HCT116 (cell line): ENCODE data around the gene ITGAD. TPM values are rescaled to one million over a fixed set of nuclear protein-coding genes. Genes with fewer than 3 reads are reported as not detected.

Experiments
- ATAC-seq: fragments of 200-7000 bp; cut with Tn5 transposase; 2 replicates; pipeline ENCODE4 v1.9.1; 2020; ENCODE audit warnings: mild to moderate bottlenecking, moderate library complexity
- BruUV-seq: library from RNA; stranded (reverse); fragments of 400-500 nt; replicated peaks from 2 replicates; lab custom pipeline; 2021; lab: Mats Ljungman, UMichigan
- CTCF ChIA-PET: fragments of 300-600 bp; sonication (Branson Sonifier 250); formaldehyde crosslinking; loops from one replicate; lab custom pipeline; 2021; ENCODE audit warnings: antibody characterized with exemption; lab: Charles Lee
- POLR2A ChIA-PET: fragments of 300-600, 350-600 bp; sonication (Branson Sonifier 250); formaldehyde crosslinking; loops from one replicate; lab custom pipeline; 2021; ENCODE audit warnings: antibody characterized with exemption; lab: Charles Lee
- RAD21 ChIA-PET, 2 experiments: fragments of 300-600 bp; sonication (Branson Sonifier 250); formaldehyde crosslinking; loops; one replicate each; lab custom pipeline; 2023; ENCODE audit warnings: low total read pairs in 2 of 2; ENCODE audit not compliant: uncharacterized antibody in 2 of 2, unreplicated experiment in 2 of 2, low non-redundant PET in 1 of 2; lab: Charles Lee
- DNase-seq: peaks from one replicate; pipeline ENCODE4 v3.0.0-alpha.2; 2010; ENCODE audit warnings: low read depth, low spot score
- H2AFZ ChIP-seq: fragments of 200-600 bp; shearing (Covaris generic), sonication (generic); 2 replicates; pipeline ENCODE4 v1.6.1; 2017; ENCODE audit warnings: low read depth, mixed run types, mixed read lengths, antibody characterized with exemption, low read length; ENCODE audit not compliant: poor library complexity, severe bottlenecking
- H3K27ac ChIP-seq: 2 replicates; pipeline ENCODE4 v1.5.1; 2012; ENCODE audit warnings: low read depth, low read length
- H3K27me3 ChIP-seq: fragments of 200-600 bp; sonication (generic); 2 replicates; pipeline ENCODE4 v1.6.1; 2016; ENCODE audit warnings: mixed run types, low read length, mixed read lengths; ENCODE audit not compliant: insufficient read depth
- H3K36me3 ChIP-seq, 2 experiments: fragments of 200-500 bp in 1 of 2; fragments of 200-600 bp in 1 of 2; sonication (Bioruptor generic) in 1 of 2; sonication (generic) in 1 of 2; 2 replicates each; pipeline versions ENCODE4 v1.5.1 to v1.6.1; 2014 to 2016; ENCODE audit warnings: low read length in 2 of 2, inconsistent platforms in 1 of 2, mixed read lengths in 1 of 2, mixed run types in 1 of 2; ENCODE audit not compliant: insufficient read depth in 2 of 2, control insufficient read depth in 1 of 2
- H3K4me1 ChIP-seq, 2 experiments: fragments of 200-600 bp in 1 of 2; sonication (generic) in 1 of 2; 2 replicates each; pipeline versions ENCODE4 v1.5.1 to v1.6.1; 2012 to 2017; ENCODE audit warnings: low read length in 2 of 2, inconsistent platforms in 1 of 2, mild to moderate bottlenecking in 1 of 2, mixed read lengths in 1 of 2, mixed run types in 1 of 2, moderate library complexity in 1 of 2; ENCODE audit not compliant: insufficient read depth in 2 of 2, control insufficient read depth in 1 of 2
- H3K4me2 ChIP-seq: fragments of 200-600 bp; sonication (generic); 2 replicates; pipeline ENCODE4 v1.6.1; 2017; ENCODE audit warnings: mixed run types, low read length, mixed read lengths
- H3K4me3 ChIP-seq, 2 experiments: fragments of 200-600 bp in 1 of 2; sonication (generic) in 1 of 2; replicated peaks in 1 of 2; 2 replicates each; pipeline ENCODE4 v1.5.1; 2011 to 2016; ENCODE audit warnings: low read length in 2 of 2, control low read depth in 1 of 2, low read depth in 1 of 2, mild to moderate bottlenecking in 1 of 2, mixed read lengths in 1 of 2, mixed run types in 1 of 2
- H3K79me2 ChIP-seq: fragments of 200-600 bp; sonication (generic); 2 replicates; pipeline ENCODE4 v1.6.1; 2017; ENCODE audit warnings: mild to moderate bottlenecking, mixed run types, low read length, moderate library complexity, mixed read lengths; ENCODE audit not compliant: insufficient read depth
- H3K9ac ChIP-seq: fragments of 200-600 bp; sonication (generic); 2 replicates; pipeline ENCODE4 v1.6.1; 2016; ENCODE audit warnings: low read length, mixed read lengths
- H3K9me2 ChIP-seq: fragments of 200-600 bp; sonication (generic), shearing (Covaris generic); 2 replicates; pipeline ENCODE4 v1.6.1; 2017; ENCODE audit warnings: mixed run types, mild to moderate bottlenecking, moderate library complexity; ENCODE audit not compliant: insufficient read depth
- H3K9me3 ChIP-seq, 2 experiments: fragments of 200-500 bp in 1 of 2; fragments of 200-600 bp in 1 of 2; sonication (Bioruptor generic) in 1 of 2; sonication (generic) in 1 of 2; 2 replicates each; pipeline ENCODE4 v1.6.1; 2014 to 2017; ENCODE audit warnings: low read length in 2 of 2, mixed read lengths in 2 of 2, inconsistent platforms in 1 of 2, low read depth in 1 of 2, mild to moderate bottlenecking in 1 of 2, mixed run types in 1 of 2, moderate library complexity in 1 of 2; ENCODE audit not compliant: control insufficient read depth in 1 of 2, insufficient read depth in 1 of 2
- H4K20me1 ChIP-seq: fragments of 200-600 bp; sonication (generic), shearing (Covaris generic); 2 replicates; pipeline ENCODE4 v1.6.1; 2017; ENCODE audit warnings: mixed run types, mild to moderate bottlenecking, moderate library complexity; ENCODE audit not compliant: insufficient read depth
- EZH2phosphoT487 ChIP-seq: fragments of 200-600 bp; IDR thresholded peaks from 2 replicates; pipeline ENCODE4 v1.6.1; 2018; ENCODE audit warnings: antibody characterized with exemption, borderline replicate concordance
- RAD21 ChIP-seq: IDR thresholded peaks from 2 replicates; pipeline ENCODE4 v1.6.1; 2012; ENCODE audit warnings: low read depth, mild to moderate bottlenecking
- SRF ChIP-seq: IDR thresholded peaks from 2 replicates; pipeline ENCODE4 v1.6.1; 2012; ENCODE audit warnings: low read depth
- TCF7L2 ChIP-seq: IDR thresholded peaks from 2 replicates; pipeline ENCODE4 v1.7.0; 2011; ENCODE audit warnings: borderline replicate concordance, inconsistent platforms; ENCODE audit not compliant: insufficient read depth, insufficient read length; ENCODE audit errors: extremely low read depth
- ZFX ChIP-seq: fragments of 450-650 bp; IDR thresholded peaks from 2 replicates; pipeline ENCODE4 v1.6.1; 2017
- ZNF274 ChIP-seq: fragments of 200-500 bp; sonication (Bioruptor generic); IDR thresholded peaks from 2 replicates; pipeline ENCODE4 v1.6.1; 2014; ENCODE audit warnings: mild to moderate bottlenecking, low read depth, low read length, inconsistent platforms
- intact Hi-C: fragments of 100-400 bp; cut with micrococcal nuclease; formaldehyde crosslinking; loops from 2 replicates; pipeline ENCODE4 v1.10.0; 2022
- total RNA-seq: library from RNA; stranded (reverse); gene quantifications from one replicate; pipeline ENCODE4 v1.2.1, GENCODE V29; 2021; ENCODE audit not compliant: unreplicated experiment
- TF ChIP-seq, protein P1 (sequence below): IDR thresholded peaks from 2 replicates; pipeline ENCODE4 v1.6.1; 2012
- TF ChIP-seq, protein P2 (sequence below): IDR thresholded peaks from 2 replicates; pipeline ENCODE4 v1.6.1; 2011; ENCODE audit warnings: mild to moderate bottlenecking, low read length, moderate library complexity; ENCODE audit not compliant: insufficient replicate concordance; ENCODE audit errors: extremely low read depth

Gene ITGAD
- total RNA-seq, 1 experiment from 2014 or later: 0.12 TPM

DNA sequence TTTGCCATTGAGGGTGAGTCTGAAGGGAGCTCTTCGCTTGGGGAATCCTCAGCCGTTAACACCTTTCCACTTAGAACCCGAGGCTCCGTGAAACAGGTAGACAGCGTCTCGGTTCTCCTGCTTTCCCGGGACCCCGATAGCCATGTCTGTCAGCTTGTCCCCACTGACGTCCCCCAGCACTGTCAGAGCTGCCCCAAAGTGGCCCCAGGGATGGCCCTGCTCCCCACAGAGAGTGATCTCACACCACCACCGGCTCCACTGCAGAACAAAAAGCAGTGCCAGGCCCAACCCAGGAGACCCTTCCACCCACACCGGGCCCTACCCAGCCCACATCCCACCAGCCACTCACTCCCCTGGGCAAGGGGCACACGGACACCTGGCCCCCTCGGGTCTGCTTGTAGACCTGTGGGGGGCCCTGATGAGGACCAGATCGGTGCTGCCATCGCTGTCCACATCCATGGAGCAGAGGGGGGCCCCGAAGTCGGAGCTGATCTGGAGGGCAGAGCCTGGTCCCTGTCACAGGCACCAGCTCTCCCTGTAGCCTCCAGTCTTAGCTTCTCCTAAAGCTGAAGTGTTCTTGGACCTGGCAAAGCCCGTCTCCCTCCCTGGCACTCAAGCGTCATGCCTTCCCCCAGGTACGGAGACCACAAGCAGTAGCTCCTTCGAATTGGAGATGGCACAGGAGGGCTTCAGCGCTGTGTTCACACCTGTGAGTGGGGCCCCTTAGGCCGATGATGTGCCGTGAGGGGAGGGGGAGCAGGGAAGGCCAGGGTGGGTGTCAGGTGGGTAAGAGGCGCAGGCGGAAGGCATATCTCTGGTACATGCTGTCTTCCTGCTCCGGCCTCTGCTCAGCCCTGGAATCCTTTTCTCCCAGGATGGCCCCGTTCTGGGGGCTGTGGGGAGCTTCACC is 31.7 kb upstream of the ITGAD start:
- ChIA-PET POLR2A (no interaction called here), CTCF (no interaction called here), RAD21 (no interaction called here)
- no peak overlapping the region for H3K4me3 ChIP-seq
- intact Hi-C loops: no loop called here
- TF ChIP-seq, protein P1, sequence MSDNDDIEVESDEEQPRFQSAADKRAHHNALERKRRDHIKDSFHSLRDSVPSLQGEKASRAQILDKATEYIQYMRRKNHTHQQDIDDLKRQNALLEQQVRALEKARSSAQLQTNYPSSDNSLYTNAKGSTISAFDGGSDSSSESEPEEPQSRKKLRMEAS: no peak
- no peak for TF ChIP-seq TCF7L2
- ATAC-seq: no peak
- H3K27me3 ChIP-seq: no peaks in the 10 kb centered on the region
- H2AFZ ChIP-seq: no peak overlapping the region
- H3K79me2 ChIP-seq: no peaks in the 10 kb centered on the region
- no TSS peak for BruUV-seq
- H3K27ac ChIP-seq: no peak overlapping the region
- DNase-seq: no peak
- no peak overlapping the region for H3K9ac ChIP-seq
- no peaks in the 10 kb centered on the region for H3K9me2 ChIP-seq
- H3K36me3 ChIP-seq: no peaks in the 10 kb centered on the region
- no peaks in the 10 kb centered on the region for H3K9me3 ChIP-seq
- H4K20me1 ChIP-seq: no peaks in the 10 kb centered on the region
- no peaks in the 10 kb centered on the region for H3K4me1 ChIP-seq
- H3K4me2 ChIP-seq: no peak overlapping the region

DNA sequence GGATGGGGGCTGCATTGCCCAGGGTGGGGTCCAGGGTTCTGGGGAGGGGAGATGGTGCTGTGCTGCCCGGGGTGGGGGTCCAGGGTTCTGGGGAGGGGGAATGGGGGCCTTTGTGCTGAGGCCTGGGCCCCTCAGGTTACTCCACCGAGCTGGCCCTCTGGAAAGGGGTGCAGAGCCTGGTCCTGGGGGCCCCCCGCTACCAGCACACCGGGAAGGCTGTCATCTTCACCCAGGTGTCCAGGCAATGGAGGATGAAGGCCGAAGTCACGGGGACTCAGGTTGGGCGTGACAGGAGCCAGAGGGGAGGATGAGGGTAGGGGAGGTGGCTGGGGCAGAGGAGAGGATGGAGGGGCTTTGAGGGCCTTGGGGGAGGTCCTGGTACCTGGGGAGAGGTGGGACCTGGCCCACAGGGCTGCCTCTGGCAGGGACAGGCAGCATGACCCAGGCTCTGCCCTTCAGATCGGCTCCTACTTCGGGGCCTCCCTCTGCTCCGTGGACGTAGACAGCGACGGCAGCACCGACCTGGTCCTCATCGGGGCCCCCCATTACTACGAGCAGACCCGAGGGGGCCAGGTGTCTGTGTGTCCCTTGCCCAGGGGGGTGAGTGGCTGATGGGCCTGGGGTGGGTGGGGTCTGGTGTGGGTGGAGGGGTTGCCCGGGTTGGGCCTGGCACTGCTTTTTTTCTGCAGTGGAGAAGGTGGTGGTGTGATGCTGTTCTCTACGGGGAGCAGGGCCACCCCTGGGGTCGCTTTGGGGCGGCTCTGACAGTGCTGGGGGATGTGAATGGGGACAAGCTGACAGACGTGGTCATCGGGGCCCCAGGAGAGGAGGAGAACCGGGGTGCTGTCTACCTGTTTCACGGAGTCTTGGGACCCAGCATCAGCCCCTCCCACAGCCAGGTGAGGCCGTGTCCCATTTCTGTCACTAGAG is 30.4 kb upstream of the ITGAD start:
- no peaks in the 10 kb centered on the region for H3K9me2 ChIP-seq
- no peak overlapping the region for H3K27ac ChIP-seq
- no peak overlapping the region for H3K9ac ChIP-seq
- no peak overlapping the region for H3K4me3 ChIP-seq
- no TSS peak for BruUV-seq
- H3K27me3 ChIP-seq: no peaks in the 10 kb centered on the region
- no peak overlapping the region for H3K4me2 ChIP-seq
- no peaks in the 10 kb centered on the region for H3K79me2 ChIP-seq
- ChIA-PET RAD21 (no interaction called here), POLR2A (no interaction called here), CTCF (no interaction called here)
- no peak for ATAC-seq
- no peaks in the 10 kb centered on the region for H4K20me1 ChIP-seq
- TF ChIP-seq SRF: no peak
- no peak for TF ChIP-seq EZH2phosphoT487
- TF ChIP-seq ZNF274: no peak
- TF ChIP-seq RAD21: no peak
- TF ChIP-seq, protein P2, sequence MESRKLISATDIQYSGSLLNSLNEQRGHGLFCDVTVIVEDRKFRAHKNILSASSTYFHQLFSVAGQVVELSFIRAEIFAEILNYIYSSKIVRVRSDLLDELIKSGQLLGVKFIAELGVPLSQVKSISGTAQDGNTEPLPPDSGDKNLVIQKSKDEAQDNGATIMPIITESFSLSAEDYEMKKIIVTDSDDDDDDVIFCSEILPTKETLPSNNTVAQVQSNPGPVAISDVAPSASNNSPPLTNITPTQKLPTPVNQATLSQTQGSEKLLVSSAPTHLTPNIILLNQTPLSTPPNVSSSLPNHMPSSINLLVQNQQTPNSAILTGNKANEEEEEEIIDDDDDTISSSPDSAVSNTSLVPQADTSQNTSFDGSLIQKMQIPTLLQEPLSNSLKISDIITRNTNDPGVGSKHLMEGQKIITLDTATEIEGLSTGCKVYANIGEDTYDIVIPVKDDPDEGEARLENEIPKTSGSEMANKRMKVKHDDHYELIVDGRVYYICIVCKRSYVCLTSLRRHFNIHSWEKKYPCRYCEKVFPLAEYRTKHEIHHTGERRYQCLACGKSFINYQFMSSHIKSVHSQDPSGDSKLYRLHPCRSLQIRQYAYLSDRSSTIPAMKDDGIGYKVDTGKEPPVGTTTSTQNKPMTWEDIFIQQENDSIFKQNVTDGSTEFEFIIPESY: no peak
- no peak for TF ChIP-seq ZFX
- no peaks in the 10 kb centered on the region for H3K9me3 ChIP-seq
- H2AFZ ChIP-seq: no peak overlapping the region
- intact Hi-C loops: no loop called here
- DNase-seq: no peak
- H3K4me1 ChIP-seq: no peaks in the 10 kb centered on the region
- no peaks in the 10 kb centered on the region for H3K36me3 ChIP-seq
